Measurements from ENCODE around the gene ADCY9.

ADCY9 gene

GRCh38 chr16:4111748-4112696, 4.2 kb downstream of the ADCY9 start:
- Histone ChIP-seq H3K4me3 (ENCODE audit: low read depth in 1 of 5, low read length in 5 of 5) (peak overlapping the region; percentile 9 to 64 (median 39)), H3K27me3 (ENCODE audit: control insufficient read depth in 5 of 5, insufficient read depth in 4 of 5, low read length in 5 of 5) (no peaks in the 10 kb centered on the region), H3K9me3 (ENCODE audit: control insufficient read depth in 5 of 5, low read length in 5 of 5) (no peaks in the 10 kb centered on the region), H3K4me1 (ENCODE audit: control insufficient read depth in 5 of 5, insufficient read depth in 5 of 5, low read length in 5 of 5) (peaks cover 0 to 57% (median 56%) of the 10 kb centered on the region in 5 donors), H3K27ac (ENCODE audit: low read depth, low read length) (no peak overlapping the region), H3K36me3 (ENCODE audit: control insufficient read depth in 5 of 5, insufficient read depth in 5 of 5, low read length in 5 of 5) (peaks cover 0 to 3% (median 0%) of the 10 kb centered on the region in 5 donors), H3K9ac (ENCODE audit: low read length in 5 of 5) (peak overlapping the region in 2 of 5 donors; percentile 14 to 48)

- H3K4me3 ChIP-seq (ENCODE audit: low read depth in 1 of 5, low read length in 5 of 5) = no peak overlapping the region
These were observed 5.6 kb downstream of the ADCY9 start for GRCh38 chr16:4110680-4111079.

DNA sequence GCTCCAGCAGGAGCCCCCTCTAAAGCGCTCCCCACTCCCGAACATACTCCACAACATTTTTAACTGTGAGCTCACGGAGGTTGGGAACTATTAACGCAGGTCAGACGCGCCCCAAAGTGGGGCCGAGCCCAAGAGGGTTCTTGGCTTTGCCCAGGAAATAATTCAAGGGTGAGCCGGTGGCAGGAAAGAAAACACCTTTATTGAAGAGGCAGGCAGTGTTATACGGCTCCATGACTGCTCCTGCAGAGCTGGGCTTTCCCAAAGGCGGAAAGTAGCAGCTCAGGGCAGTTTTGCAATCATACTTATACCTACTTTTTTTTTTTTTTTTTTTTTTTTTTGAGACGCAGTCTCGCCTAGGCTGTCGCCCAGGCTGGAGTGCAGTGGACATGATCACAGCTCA, 6.2 kb downstream of the ADCY9 start:
- no peaks in the 10 kb centered on the region for H3K27me3 ChIP-seq (ENCODE audit: control insufficient read depth in 5 of 5, insufficient read depth in 4 of 5, low read length in 5 of 5)
- H3K27ac ChIP-seq (ENCODE audit: low read depth, low read length) = no peak overlapping the region
- H3K36me3 ChIP-seq (ENCODE audit: control insufficient read depth in 5 of 5, insufficient read depth in 5 of 5, low read length in 5 of 5) = peaks cover 0 to 3% (median 0%) of the 10 kb centered on the region in 5 donors
- H3K4me1 ChIP-seq (ENCODE audit: control insufficient read depth in 5 of 5, insufficient read depth in 5 of 5, low read length in 5 of 5) = peaks cover 0 to 52% (median 45%) of the 10 kb centered on the region in 5 donors
- no peak overlapping the region for H3K4me3 ChIP-seq (ENCODE audit: low read depth in 1 of 5, low read length in 5 of 5)
- no peak overlapping the region for H3K9ac ChIP-seq (ENCODE audit: low read length in 5 of 5)
- no peaks in the 10 kb centered on the region for H3K9me3 ChIP-seq (ENCODE audit: control insufficient read depth in 5 of 5, low read length in 5 of 5)

More at GRCh38 chr16:4110680-4111079, 5.6 kb downstream of the ADCY9 start:
- Histone ChIP-seq H3K36me3 (ENCODE audit: control insufficient read depth in 5 of 5, insufficient read depth in 5 of 5, low read length in 5 of 5) (peaks cover 0 to 3% (median 0%) of the 10 kb centered on the region in 5 donors), H3K27ac (ENCODE audit: low read depth, low read length) (no peak overlapping the region), H3K9me3 (ENCODE audit: control insufficient read depth in 5 of 5, low read length in 5 of 5) (no peaks in the 10 kb centered on the region), H3K27me3 (ENCODE audit: control insufficient read depth in 5 of 5, insufficient read depth in 4 of 5, low read length in 5 of 5) (no peaks in the 10 kb centered on the region), H3K4me1 (ENCODE audit: control insufficient read depth in 5 of 5, insufficient read depth in 5 of 5, low read length in 5 of 5) (peaks cover 0 to 57% (median 51%) of the 10 kb centered on the region in 5 donors), H3K9ac (ENCODE audit: low read length in 5 of 5) (no peak overlapping the region)

GRCh38 chr16:4109250-4109736, 6.9 kb downstream of the ADCY9 start:
- Histone ChIP-seq H3K27me3 (ENCODE audit: control insufficient read depth in 5 of 5, insufficient read depth in 4 of 5, low read length in 5 of 5) (no peaks in the 10 kb centered on the region), H3K9ac (ENCODE audit: low read length in 5 of 5) (no peak overlapping the region), H3K36me3 (ENCODE audit: control insufficient read depth in 5 of 5, insufficient read depth in 5 of 5, low read length in 5 of 5) (peaks cover 0 to 3% (median 0%) of the 10 kb centered on the region in 5 donors), H3K4me1 (ENCODE audit: control insufficient read depth in 5 of 5, insufficient read depth in 5 of 5, low read length in 5 of 5) (peaks cover 0 to 44% (median 37%) of the 10 kb centered on the region in 5 donors), H3K9me3 (ENCODE audit: control insufficient read depth in 5 of 5, low read length in 5 of 5) (no peaks in the 10 kb centered on the region), H3K27ac (ENCODE audit: low read depth, low read length) (no peak overlapping the region), H3K4me3 (ENCODE audit: low read depth in 1 of 5, low read length in 5 of 5) (no peak overlapping the region)

- Histone ChIP-seq H3K27ac (ENCODE audit: low read depth, low read length) (no peak overlapping the region), H3K36me3 (ENCODE audit: control insufficient read depth in 5 of 5, insufficient read depth in 5 of 5, low read length in 5 of 5) (peaks cover 0 to 4% (median 0%) of the 10 kb centered on the region in 5 donors), H3K27me3 (ENCODE audit: control insufficient read depth in 5 of 5, insufficient read depth in 4 of 5, low read length in 5 of 5) (no peaks in the 10 kb centered on the region), H3K4me1 (ENCODE audit: control insufficient read depth in 5 of 5, insufficient read depth in 5 of 5, low read length in 5 of 5) (peaks cover 0 to 24% (median 17%) of the 10 kb centered on the region in 5 donors), H3K9ac (ENCODE audit: low read length in 5 of 5) (no peak overlapping the region), H3K9me3 (ENCODE audit: control insufficient read depth in 5 of 5, low read length in 5 of 5) (no peaks in the 10 kb centered on the region), H3K4me3 (ENCODE audit: low read depth in 1 of 5, low read length in 5 of 5) (no peak overlapping the region)
These were observed 9.7 kb downstream of the ADCY9 start for GRCh38 chr16:4106516-4106915.

GRCh38 chr16:4105848-4106247, 10.4 kb downstream of the ADCY9 start:
- Histone ChIP-seq H3K9me3 (ENCODE audit: control insufficient read depth in 5 of 5, low read length in 5 of 5) (no peaks in the 10 kb centered on the region), H3K36me3 (ENCODE audit: control insufficient read depth in 5 of 5, insufficient read depth in 5 of 5, low read length in 5 of 5) (peaks cover 0 to 4% (median 0%) of the 10 kb centered on the region in 5 donors), H3K27me3 (ENCODE audit: control insufficient read depth in 5 of 5, insufficient read depth in 4 of 5, low read length in 5 of 5) (no peaks in the 10 kb centered on the region), H3K27ac (ENCODE audit: low read depth, low read length) (no peak overlapping the region), H3K9ac (ENCODE audit: low read length in 5 of 5) (peak overlapping the region in 1 of 5 donors; percentile 9), H3K4me1 (ENCODE audit: control insufficient read depth in 5 of 5, insufficient read depth in 5 of 5, low read length in 5 of 5) (peaks cover 0 to 19% (median 14%) of the 10 kb centered on the region in 5 donors), H3K4me3 (ENCODE audit: low read depth in 1 of 5, low read length in 5 of 5) (no peak overlapping the region)

GRCh38 chr16:4103745-4104144, 12.5 kb downstream of the ADCY9 start:
- Histone ChIP-seq H3K4me1 (ENCODE audit: control insufficient read depth in 5 of 5, insufficient read depth in 5 of 5, low read length in 5 of 5) (peaks cover 0 to 11% (median 11%) of the 10 kb centered on the region in 5 donors), H3K9ac (ENCODE audit: low read length in 5 of 5) (no peak overlapping the region), H3K9me3 (ENCODE audit: control insufficient read depth in 5 of 5, low read length in 5 of 5) (no peaks in the 10 kb centered on the region), H3K27ac (ENCODE audit: low read depth, low read length) (no peak overlapping the region), H3K36me3 (ENCODE audit: control insufficient read depth in 5 of 5, insufficient read depth in 5 of 5, low read length in 5 of 5) (peaks cover 0 to 4% (median 0%) of the 10 kb centered on the region in 5 donors), H3K27me3 (ENCODE audit: control insufficient read depth in 5 of 5, insufficient read depth in 4 of 5, low read length in 5 of 5) (no peaks in the 10 kb centered on the region), H3K4me3 (ENCODE audit: low read depth in 1 of 5, low read length in 5 of 5) (no peak overlapping the region)

GRCh38 chr16:4101421-4102219, 14.6 kb downstream of the ADCY9 start:
- H3K27ac ChIP-seq (ENCODE audit: low read depth, low read length) = no peak overlapping the region
- peaks cover 0 to 4% (median 0%) of the 10 kb centered on the region in 5 donors for H3K36me3 ChIP-seq (ENCODE audit: control insufficient read depth in 5 of 5, insufficient read depth in 5 of 5, low read length in 5 of 5)
- no peaks in the 10 kb centered on the region for H3K9me3 ChIP-seq (ENCODE audit: control insufficient read depth in 5 of 5, low read length in 5 of 5)
- H3K4me1 ChIP-seq (ENCODE audit: control insufficient read depth in 5 of 5, insufficient read depth in 5 of 5, low read length in 5 of 5) = peaks cover 0 to 17% (median 11%) of the 10 kb centered on the region in 5 donors
- no peaks in the 10 kb centered on the region for H3K27me3 ChIP-seq (ENCODE audit: control insufficient read depth in 5 of 5, insufficient read depth in 4 of 5, low read length in 5 of 5)
- H3K4me3 ChIP-seq (ENCODE audit: low read depth in 1 of 5, low read length in 5 of 5) = peak overlapping the region in 2 of 5 donors; percentile 29 to 37
- H3K9ac ChIP-seq (ENCODE audit: low read length in 5 of 5) = no peak overlapping the region

DNA sequence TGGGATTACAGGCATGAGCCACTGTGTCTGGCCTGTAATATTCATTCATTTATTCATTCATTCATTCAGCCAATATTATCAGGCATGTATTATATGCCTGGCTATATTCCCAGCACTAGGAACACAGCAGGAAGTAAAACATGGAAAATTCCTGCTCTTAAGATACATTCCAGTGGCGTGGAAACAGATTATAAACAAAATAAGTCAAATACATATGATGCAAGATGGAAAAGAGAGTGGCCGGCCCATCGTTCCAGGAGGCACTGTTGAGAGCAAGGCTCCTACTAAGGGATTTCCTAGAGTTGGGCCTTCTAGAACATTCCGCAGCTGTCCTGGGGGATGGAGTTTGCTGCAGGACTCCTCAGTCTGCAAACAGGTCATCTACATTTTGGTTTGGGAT, 17.7 kb downstream of the ADCY9 start:
- Histone ChIP-seq H3K4me1 (ENCODE audit: control insufficient read depth in 5 of 5, insufficient read depth in 5 of 5, low read length in 5 of 5) (peaks cover 0 to 14% (median 13%) of the 10 kb centered on the region in 5 donors), H3K9me3 (ENCODE audit: control insufficient read depth in 5 of 5, low read length in 5 of 5) (no peaks in the 10 kb centered on the region), H3K27ac (ENCODE audit: low read depth, low read length) (no peak overlapping the region)

More for the DNA sequence above, 17.7 kb downstream of the ADCY9 start:
- no peak overlapping the region for H3K9ac ChIP-seq (ENCODE audit: low read length in 5 of 5)
- no peaks in the 10 kb centered on the region for H3K27me3 ChIP-seq (ENCODE audit: control insufficient read depth in 5 of 5, insufficient read depth in 4 of 5, low read length in 5 of 5)
- peaks cover 0 to 4% (median 0%) of the 10 kb centered on the region in 5 donors for H3K36me3 ChIP-seq (ENCODE audit: control insufficient read depth in 5 of 5, insufficient read depth in 5 of 5, low read length in 5 of 5)
- no peak overlapping the region for H3K4me3 ChIP-seq (ENCODE audit: low read depth in 1 of 5, low read length in 5 of 5)

All from subcutaneous abdominal adipose tissue (tissue), 5 donors.